Calu3 (cell line): Measurements from ENCODE around the gene TNRC6A. TPM values are rescaled to one million over a fixed set of nuclear protein-coding genes. Genes with fewer than 3 reads are reported as not detected.

Experiments
- BruUV-seq: library from RNA; stranded (reverse); fragments of 400-500 nt; replicated peaks from 2 replicates; lab custom pipeline; 2021; lab: Mats Ljungman, UMichigan
- CTCF ChIA-PET: fragments of 300-600 bp; sonication (Branson Sonifier 250); formaldehyde crosslinking; loops from one replicate; lab custom pipeline; 2022; ENCODE audit warnings: antibody characterized with exemption; lab: Charles Lee
- DNase-seq: peaks from one replicate; pipeline ENCODE4 v3.0.0; 2022
- H3K27ac Mint-ChIP-seq: one replicate; pipeline ENCODE4 v1.8.0; 2022; ENCODE audit warnings: mixed read lengths; ENCODE audit not compliant: unreplicated experiment
- H3K27me3 Mint-ChIP-seq: one replicate; pipeline ENCODE4 v1.8.0; 2022; ENCODE audit warnings: mixed read lengths; ENCODE audit not compliant: unreplicated experiment
- H3K36me3 Mint-ChIP-seq: one replicate; pipeline ENCODE4 v1.8.0; 2022; ENCODE audit warnings: mild to moderate bottlenecking, moderate library complexity, mixed read lengths; ENCODE audit not compliant: insufficient read depth, unreplicated experiment
- H3K4me1 Mint-ChIP-seq: one replicate; pipeline ENCODE4 v1.8.0; 2022; ENCODE audit warnings: mild to moderate bottlenecking, low read depth, mixed read lengths; ENCODE audit not compliant: unreplicated experiment
- H3K4me3 Mint-ChIP-seq: one replicate; pipeline ENCODE4 v1.8.0; 2022; ENCODE audit warnings: mild to moderate bottlenecking, low read depth, moderate library complexity, mixed read lengths; ENCODE audit not compliant: unreplicated experiment
- H3K9me3 Mint-ChIP-seq: one replicate; pipeline ENCODE4 v1.8.0; 2022; ENCODE audit warnings: low read depth, mixed read lengths; ENCODE audit not compliant: unreplicated experiment
- intact Hi-C: fragments of 100-400 bp; cut with micrococcal nuclease; formaldehyde crosslinking; loops from one replicate; pipeline ENCODE4 v1.10.0; 2022; ENCODE audit not compliant: unreplicated experiment
- total RNA-seq: library from RNA; stranded (reverse); gene quantifications from 2 replicates; pipeline ENCODE4 v1.2.3, GENCODE V29; 2022
- TF ChIP-seq, protein P1 (sequence below): fragments of 200-600 bp; IDR thresholded peaks from one replicate; pipeline ENCODE4 v1.8.0; 2022; ENCODE audit warnings: antibody characterized with exemption; ENCODE audit not compliant: unreplicated experiment

TNRC6A gene
- total RNA-seq, 1 experiment from 2014 or later, result 60.1 TPM

GRCh38 chr16:24846548-24847357 is 117.3 kb downstream of the TNRC6A start:
- no peak overlapping the region for H3K4me3 Mint-ChIP-seq
- no peaks in the 10 kb centered on the region for H3K9me3 Mint-ChIP-seq
- CTCF ChIA-PET, result no interaction called here
- peaks cover 6% of the 10 kb centered on the region for H3K36me3 Mint-ChIP-seq
- H3K27ac Mint-ChIP-seq, result no peak overlapping the region
- TF ChIP-seq, protein P1, sequence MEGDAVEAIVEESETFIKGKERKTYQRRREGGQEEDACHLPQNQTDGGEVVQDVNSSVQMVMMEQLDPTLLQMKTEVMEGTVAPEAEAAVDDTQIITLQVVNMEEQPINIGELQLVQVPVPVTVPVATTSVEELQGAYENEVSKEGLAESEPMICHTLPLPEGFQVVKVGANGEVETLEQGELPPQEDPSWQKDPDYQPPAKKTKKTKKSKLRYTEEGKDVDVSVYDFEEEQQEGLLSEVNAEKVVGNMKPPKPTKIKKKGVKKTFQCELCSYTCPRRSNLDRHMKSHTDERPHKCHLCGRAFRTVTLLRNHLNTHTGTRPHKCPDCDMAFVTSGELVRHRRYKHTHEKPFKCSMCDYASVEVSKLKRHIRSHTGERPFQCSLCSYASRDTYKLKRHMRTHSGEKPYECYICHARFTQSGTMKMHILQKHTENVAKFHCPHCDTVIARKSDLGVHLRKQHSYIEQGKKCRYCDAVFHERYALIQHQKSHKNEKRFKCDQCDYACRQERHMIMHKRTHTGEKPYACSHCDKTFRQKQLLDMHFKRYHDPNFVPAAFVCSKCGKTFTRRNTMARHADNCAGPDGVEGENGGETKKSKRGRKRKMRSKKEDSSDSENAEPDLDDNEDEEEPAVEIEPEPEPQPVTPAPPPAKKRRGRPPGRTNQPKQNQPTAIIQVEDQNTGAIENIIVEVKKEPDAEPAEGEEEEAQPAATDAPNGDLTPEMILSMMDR, result no peak
- no peak for DNase-seq
- H3K4me1 Mint-ChIP-seq, result peaks cover 48% of the 10 kb centered on the region
- intact Hi-C loops, result loop anchor here (10.0 kb wide), 1 partner anchor 198 kb away; no protein-coding TSS in a partner anchor
- H3K27me3 Mint-ChIP-seq, result no peaks in the 10 kb centered on the region
- no TSS peak for BruUV-seq

DNA sequence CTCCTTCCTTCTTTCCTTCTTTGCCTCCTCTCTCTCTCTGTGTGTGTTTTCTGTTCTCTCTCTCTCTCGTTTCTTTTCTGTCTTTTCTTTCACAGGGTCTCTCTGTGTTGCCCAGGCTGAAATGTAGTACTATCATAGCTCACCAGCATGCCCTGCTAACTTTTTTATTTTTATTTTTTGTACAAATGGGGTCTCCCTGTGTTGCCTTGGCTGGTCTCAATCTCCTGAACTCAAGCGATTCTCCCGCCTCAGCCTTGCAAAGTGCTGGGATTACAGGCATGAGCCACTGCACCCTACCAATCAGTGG is 117.9 kb downstream of the TNRC6A start:
- CTCF ChIA-PET, result no interaction called here
- DNase-seq, result no peak
- Mint-ChIP-seq H3K4me3 (no peak overlapping the region), H3K4me1 (peaks cover 54% of the 10 kb centered on the region), H3K36me3 (peaks cover 6% of the 10 kb centered on the region), H3K27ac (no peak overlapping the region), H3K9me3 (no peaks in the 10 kb centered on the region), H3K27me3 (no peaks in the 10 kb centered on the region)
- BruUV-seq, result no TSS peak
- TF ChIP-seq, protein P1, result no peak
- intact Hi-C loops, result loop anchor here (10.0 kb wide), 1 partner anchor 197 kb away; no protein-coding TSS in a partner anchor

DNA sequence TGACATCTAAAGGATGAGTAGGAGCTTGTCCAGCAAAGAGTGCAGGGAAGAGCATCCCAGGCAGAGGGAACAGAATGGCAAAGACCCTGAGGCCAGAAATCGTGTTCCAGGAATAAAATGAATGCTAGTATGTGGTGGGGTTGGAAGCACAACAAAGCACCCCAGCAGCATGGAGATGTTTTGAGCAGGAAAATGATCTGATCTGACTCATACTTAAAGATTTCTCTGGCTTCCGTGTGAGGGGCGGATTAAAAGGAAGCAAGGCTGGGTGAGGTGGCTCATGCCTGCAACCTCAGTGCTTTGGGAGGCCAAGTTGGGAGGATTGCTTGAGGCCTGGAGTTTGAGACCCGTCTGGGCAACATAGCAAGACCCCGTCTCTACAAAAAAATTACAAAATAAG is 118.6 kb downstream of the TNRC6A start:
- Mint-ChIP-seq H3K27ac (peak overlapping the region; percentile 66), H3K36me3 (peaks cover 6% of the 10 kb centered on the region), H3K27me3 (no peaks in the 10 kb centered on the region), H3K4me3 (no peak overlapping the region), H3K9me3 (no peaks in the 10 kb centered on the region), H3K4me1 (peaks cover 57% of the 10 kb centered on the region)
- peak; percentile 65 for DNase-seq
- TF ChIP-seq, protein P1, result no peak
- intact Hi-C loops, result loop anchor here (10.0 kb wide), 1 partner anchor 197 kb away; no protein-coding TSS in a partner anchor
- CTCF ChIA-PET, result interaction anchor here (0.6 kb wide), 1 partner anchor 49 kb away, joined by 3 read pairs; no protein-coding TSS in a partner anchor
- no TSS peak for BruUV-seq

- Mint-ChIP-seq H3K27ac (no peak overlapping the region), H3K36me3 (peaks cover 2% of the 10 kb centered on the region), H3K27me3 (no peaks in the 10 kb centered on the region), H3K4me1 (peaks cover 62% of the 10 kb centered on the region), H3K4me3 (no peak overlapping the region), H3K9me3 (no peaks in the 10 kb centered on the region)
- no TSS peak for BruUV-seq
- no peak for DNase-seq
- TF ChIP-seq, protein P1, result no peak
- intact Hi-C loops, result loop anchor here (10.0 kb wide), 1 partner anchor 195 kb away; no protein-coding TSS in a partner anchor
- CTCF ChIA-PET, result no interaction called here
These were observed 120.2 kb downstream of the TNRC6A start for GRCh38 chr16:24849641-24850040.
